ENCODE results near the gene NUCB2.
"Not testable (repeated sequence)": the region's sequence is repeated elsewhere in the genome, so short reads cannot be mapped to it uniquely, and the experiment has no call there.

Gene NUCB2

DNA sequence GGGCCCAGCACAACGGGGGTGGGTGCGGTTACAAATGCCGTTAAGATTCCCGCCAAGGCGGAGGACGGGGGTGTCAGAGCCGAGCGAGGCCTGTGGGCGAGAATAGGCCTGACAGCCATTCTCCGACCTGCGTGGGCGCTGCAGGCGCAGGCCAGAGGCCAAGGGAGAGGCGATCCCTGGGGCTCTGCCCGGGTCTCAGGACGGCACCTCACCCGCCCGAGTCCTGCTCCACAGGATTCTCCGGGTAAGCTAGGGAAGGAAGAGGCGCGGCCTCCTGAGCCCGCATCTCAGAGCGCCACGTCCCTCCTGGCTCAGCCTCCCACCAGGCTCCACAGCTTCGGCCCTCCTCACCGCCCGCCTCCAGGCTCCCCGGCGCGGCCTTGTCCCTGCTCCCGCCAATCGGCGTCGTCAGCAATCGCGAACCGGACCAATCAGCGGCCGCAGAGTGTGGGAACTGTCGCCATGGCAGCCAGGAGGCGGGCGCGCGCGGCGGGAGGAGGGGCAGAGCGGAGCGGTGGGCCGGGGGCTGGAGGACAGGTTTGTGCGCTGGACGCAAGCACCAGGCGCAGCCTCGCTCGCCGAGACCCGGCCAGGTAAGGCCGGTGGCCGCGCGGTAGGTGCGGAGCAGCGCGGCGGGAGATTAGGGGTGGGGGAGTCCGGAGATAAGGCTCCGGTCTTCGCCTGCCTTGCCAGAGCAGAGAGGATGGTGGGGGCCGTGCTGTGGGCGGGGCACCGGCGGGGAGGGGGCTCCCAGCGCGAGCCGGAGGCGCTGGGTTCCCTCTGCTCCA is at the start of gene NUCB2:
TSS of gene NUCB2 (plus strand) at position 504 of the 788 bp plus-strand sequence. CDS start 18,585 bp downstream, outside the sequence.
- peak; percentile 93 for DNase-seq (ENCODE audit: low read depth)

DNA sequence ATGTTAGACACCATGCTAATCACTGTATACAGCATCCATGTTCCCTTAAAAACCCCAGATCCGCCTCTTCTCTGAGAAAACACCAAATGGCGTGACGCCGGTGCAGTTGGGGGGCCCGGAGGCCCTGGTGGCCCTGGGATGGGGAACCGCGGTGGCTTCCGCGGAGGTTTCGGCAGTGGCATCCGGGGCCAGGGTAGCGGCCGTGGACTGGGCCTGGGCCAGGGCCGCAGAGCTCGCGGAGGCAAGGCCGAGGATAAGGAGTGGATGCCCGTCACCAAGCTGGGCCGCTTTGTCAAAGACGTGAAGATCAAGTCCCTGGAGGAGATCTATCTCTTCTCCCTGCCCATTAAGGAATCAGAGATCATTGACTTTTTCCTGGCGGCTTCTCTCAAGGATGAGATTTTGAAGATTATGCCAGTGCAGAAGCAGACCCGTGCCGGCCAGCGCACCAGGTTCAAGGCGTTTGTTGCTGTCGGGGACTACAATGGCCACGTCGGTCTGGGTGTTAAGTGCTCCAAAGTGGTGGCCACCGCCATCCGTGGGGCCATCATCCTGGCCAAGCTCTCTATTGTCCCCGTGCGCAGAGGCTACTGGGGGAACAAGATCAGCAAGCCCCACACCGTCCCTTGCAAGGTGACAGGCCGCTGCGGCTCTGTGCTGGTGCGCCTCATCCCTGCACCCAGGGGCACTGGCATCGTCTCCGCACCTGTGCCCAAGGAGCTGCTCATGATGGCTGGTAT is 48.2 kb upstream of the NUCB2 start:
- not testable (repeated sequence) for DNase-seq (ENCODE audit: low read depth)

GRCh38 chr11:17229481-17230152 is 46.9 kb upstream of the NUCB2 start:
- DNase-seq (ENCODE audit: low read depth): no peak

GRCh38 chr11:17230867-17231851 is 45.4 kb upstream of the NUCB2 start:
- no peak for DNase-seq (ENCODE audit: low read depth)

GRCh38 chr11:17233101-17233500 is 43.4 kb upstream of the NUCB2 start:
- no peak for DNase-seq (ENCODE audit: low read depth)

- no peak for DNase-seq (ENCODE audit: low read depth)
Observed at GRCh38 chr11:17238377-17238776, 38.2 kb upstream of the NUCB2 start.

DNA sequence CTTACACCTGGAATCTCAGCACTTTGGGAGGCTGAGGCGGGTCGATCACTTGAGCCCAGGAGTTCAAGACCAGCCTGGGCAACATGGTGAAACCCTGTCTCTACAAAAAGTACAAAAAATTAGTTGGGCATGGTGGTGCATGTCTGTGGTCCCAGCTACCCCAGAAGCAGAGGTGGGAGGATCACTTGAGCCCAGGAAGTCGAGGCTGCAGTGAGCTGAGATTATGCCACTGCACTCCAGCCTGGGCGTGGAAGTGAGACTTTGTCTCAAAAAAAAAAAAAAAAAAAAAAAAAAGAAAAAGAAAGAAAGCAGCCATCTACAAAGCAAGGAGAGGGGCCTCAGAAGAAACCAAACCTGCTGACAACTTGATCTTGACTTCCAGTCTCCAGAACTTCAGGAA is 36.6 kb upstream of the NUCB2 start:
- DNase-seq (ENCODE audit: low read depth): not testable (repeated sequence)

DNA sequence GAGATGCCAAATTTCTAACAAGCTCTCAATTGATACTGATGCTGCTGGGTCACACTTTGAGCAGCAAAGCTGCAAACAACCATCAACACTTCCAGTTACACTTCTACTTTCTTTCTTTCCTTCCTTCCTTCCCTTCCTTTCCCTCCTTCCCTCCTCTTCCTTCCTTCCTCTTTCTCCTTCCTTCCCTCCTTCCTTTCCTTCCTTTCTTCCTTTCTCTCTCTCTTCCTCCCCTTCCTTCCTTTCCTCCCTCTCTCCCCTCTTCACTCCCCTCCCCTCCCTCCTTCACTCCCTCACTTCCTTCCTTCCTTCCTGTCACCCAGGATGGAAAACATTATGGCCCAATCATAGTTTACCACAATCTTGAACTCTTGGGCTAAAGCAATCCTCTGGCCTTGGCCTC is 35.8 kb upstream of the NUCB2 start:
- no peak for DNase-seq (ENCODE audit: low read depth)

GRCh38 chr11:17242954-17243353 is 33.6 kb upstream of the NUCB2 start:
- not testable (repeated sequence) for DNase-seq (ENCODE audit: low read depth)

GRCh38 chr11:17244046-17244445 is 32.5 kb upstream of the NUCB2 start:
- no peak for DNase-seq (ENCODE audit: low read depth)

- no peak for DNase-seq (ENCODE audit: low read depth)
Observed at GRCh38 chr11:17250561-17251350, 25.8 kb upstream of the NUCB2 start.

DNA sequence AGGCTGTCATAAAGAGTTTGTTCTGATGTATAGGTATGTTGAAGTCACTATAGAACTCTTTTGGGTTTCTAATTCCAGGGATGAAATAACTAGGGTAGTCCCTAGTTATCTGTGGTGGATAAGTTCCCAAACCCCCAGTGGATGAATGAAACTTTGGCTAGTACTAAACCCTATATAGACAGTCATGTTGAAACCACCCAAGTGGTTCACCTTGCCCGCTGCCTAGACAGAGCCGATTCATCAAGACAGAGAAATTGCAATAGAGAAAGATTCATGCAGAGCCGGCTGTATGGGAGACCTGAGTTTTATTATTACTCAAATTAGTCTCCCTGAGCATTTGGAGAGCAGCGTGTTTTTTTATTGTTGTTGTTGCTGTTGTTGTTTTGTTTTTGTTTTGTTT is 23.8 kb upstream of the NUCB2 start:
- no peak for DNase-seq (ENCODE audit: low read depth)

GRCh38 chr11:17256512-17256911 is 20.0 kb upstream of the NUCB2 start:
- no peak for DNase-seq (ENCODE audit: low read depth)

DNA sequence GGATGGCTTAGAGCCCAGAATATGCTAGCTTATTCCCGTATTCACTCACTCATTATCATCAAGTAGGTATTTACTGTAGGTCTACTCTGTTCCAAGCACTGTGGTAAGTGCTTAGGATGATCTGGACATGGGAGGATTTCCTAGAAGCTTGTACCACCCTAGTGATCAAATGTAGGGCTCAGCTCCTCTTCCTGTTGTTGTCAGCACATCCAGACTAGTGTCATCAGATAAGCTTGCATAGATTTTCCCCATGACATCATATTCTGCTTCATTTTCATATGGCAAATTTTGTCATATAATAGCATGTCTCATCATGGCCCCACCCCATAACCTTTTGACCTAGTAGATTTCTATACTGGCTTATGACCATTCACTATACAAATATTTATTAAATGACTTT is 19.3 kb upstream of the NUCB2 start:
- no peak for DNase-seq (ENCODE audit: low read depth)

GRCh38 chr11:17258670-17259069 is 17.9 kb upstream of the NUCB2 start:
- DNase-seq (ENCODE audit: low read depth): no peak

DNA sequence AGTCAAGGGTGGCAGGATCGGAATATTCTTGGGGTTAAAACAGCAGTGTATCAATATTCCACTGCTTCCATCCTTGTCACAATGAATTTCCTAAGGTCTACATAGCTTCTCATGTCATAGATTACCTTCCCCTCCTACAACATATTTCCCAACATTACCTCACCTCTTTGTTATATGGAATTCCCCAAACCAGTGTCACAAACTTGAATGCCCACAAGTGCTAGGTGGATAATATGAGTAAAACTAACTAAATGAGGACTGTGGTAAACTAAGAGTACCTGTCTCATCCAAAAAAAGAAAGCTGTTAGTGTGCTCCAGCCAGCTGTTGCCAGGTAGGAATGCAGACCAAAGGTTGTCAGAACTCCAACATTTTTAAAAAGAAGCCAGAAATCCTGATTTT is 17.0 kb upstream of the NUCB2 start:
- no peak for DNase-seq (ENCODE audit: low read depth)

DNA sequence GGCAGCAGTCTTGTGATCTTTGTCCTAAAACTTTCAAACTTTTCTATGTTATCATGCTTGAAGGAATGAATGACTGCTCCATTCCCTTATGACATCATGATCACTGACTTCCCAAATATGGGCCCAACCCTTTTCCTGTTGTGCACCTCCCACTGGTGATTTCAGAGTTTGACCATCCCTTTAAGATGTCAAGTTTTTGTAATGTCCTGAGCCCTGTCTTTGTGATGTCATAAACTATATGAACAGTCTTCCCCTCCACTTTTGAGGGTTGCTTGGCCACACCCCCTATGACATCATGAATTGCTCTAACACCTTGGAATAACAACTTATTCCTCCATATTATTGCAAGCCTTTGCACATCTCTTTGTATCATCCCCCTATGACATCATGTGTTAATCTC is 16.5 kb upstream of the NUCB2 start:
- no peak for DNase-seq (ENCODE audit: low read depth)

GRCh38 chr11:17263769-17264168 is 12.8 kb upstream of the NUCB2 start:
- no peak for DNase-seq (ENCODE audit: low read depth)

DNA sequence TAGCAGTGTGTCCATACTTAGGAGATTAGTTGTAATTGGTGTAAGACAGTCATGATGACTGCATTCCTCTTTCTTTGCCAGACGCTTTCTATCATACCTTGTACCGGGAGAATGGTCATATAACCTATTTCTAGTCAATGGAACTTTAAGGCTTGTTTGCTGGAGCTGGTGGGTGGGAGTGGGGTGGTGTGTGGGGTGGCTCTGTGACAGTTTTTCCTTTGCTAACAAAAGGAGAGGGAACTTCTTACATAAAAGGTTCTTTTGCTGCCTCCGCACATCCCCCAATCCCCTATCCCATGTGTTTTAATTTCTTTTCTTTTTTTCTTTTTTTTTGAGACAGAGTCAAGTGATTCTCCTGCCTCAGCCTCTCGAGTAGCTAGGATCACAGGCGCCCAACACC is 9.8 kb upstream of the NUCB2 start:
- no peak for DNase-seq (ENCODE audit: low read depth)

DNA sequence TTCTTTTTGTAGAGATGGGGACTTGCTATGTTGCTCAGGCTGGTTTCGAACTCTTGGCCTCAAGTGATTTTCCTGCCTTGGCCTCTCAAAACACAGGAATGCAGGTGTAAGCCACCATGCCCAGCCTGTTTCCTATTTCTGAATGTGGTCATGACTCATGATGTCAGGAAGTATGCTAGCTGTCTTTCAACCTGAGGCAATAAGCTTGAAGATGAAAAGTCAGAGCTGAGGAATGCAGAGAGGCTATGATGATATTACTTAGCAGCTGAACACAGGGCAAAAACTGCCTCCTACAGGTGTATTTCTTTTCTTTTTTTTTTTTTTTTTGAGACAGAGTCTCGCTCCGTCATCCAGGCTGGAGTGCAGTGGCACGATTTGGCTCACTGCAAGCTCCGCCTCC is 9.0 kb upstream of the NUCB2 start:
- no peak for DNase-seq (ENCODE audit: low read depth)

DNA sequence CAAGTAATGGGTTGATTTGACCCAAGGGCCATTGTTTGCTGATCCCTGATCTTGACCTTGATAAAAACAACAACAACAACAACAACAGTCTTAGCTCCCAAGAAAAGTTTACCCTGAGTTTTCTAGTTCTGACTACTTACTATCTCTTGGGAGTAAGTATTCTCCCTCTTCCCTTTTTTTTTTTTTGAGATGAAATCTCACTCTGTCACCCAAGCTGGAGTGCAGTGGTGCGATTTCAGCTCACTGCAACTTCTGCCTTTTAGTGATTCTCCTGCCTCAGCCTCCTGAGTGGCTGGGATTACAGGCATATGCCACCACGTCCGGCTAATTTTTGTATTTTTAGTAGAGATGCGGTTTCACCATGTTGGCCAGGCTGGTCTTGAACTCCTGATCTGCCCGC is 8.0 kb upstream of the NUCB2 start:
- not testable (repeated sequence) for DNase-seq (ENCODE audit: low read depth)

Data from stimulated activated CD8-positive, alpha-beta memory T cell treated with anti-CD3 and anti-CD28 coated beads, Interleukin-12 subunit alpha, Interleukin-12 subunit beta, amount 100 ng/mL, for 1 hour (primary cell).